ENCODE data around the gene ALAD. TPM values are rescaled to one million over a fixed set of nuclear protein-coding genes. Genes with fewer than 3 reads are reported as not detected.
A peak's percentile ranks its signal among the peaks of the same experiment; 100 is the strongest.

ALAD gene
- total and polyA plus RNA-seq, 2 of the 8 experiments (the other 6 are each of a cell fraction or from before 2014, with no cell fraction given) = 8.2 to 15.3 TPM

GRCh38 chr9:113343732-113344231 lies 57.3 kb downstream of the ALAD start:
- Histone ChIP-seq H3K4me2 (ENCODE audit: insufficient read depth in 1 of 2, low read depth in 2 of 2, low read length in 2 of 2) (no peak overlapping the region), H3K14ac (ENCODE audit: insufficient read length) (no peak overlapping the region), H4K8ac (ENCODE audit: extremely low read depth, insufficient read depth, low read length) (no peak overlapping the region), H3K79me1 (ENCODE audit: low read depth, low read length) (no peaks in the 10 kb centered on the region), H3K27ac (ENCODE audit: low read depth, low read length) (no peak overlapping the region), H3K27me3 (replicated peaks in 1 of 4; ENCODE audit: control insufficient read depth in 3 of 4, extremely low read depth in 1 of 4, insufficient read depth in 3 of 4, low read length in 3 of 4) (peaks cover 0 to 6% (median 3%) of the 10 kb centered on the region in 4 experiments; a peak in 2 of 7 replicates), H2BK12ac (ENCODE audit: low read depth, low read length) (no peak overlapping the region), H3K9me3 (ENCODE audit: insufficient read depth in 2 of 2, low read depth in 1 of 2, low read length in 1 of 2) (no peaks in the 10 kb centered on the region), H2AK5ac (ENCODE audit: low read depth, low read length) (no peak overlapping the region), H3K79me2 (ENCODE audit: control insufficient read depth in 1 of 2, insufficient read depth in 2 of 2, low read length in 2 of 2) (no peaks in the 10 kb centered on the region), H3K4me1 (replicated peaks in 1 of 4; ENCODE audit: control insufficient read depth in 3 of 4, insufficient read depth in 4 of 4, low read length in 3 of 4) (peaks cover 0 to 2% (median 0%) of the 10 kb centered on the region in 4 experiments; a peak in 3 of 7 replicates), H4K91ac (replicated peaks; ENCODE audit: insufficient read length, low read length) (no peak overlapping the region), H2BK120ac (replicated peaks; ENCODE audit: low read depth, low read length) (no peak overlapping the region), H3K36me3 (ENCODE audit: control insufficient read depth in 2 of 4, insufficient read depth in 4 of 4, low read length in 3 of 4) (no peaks in the 10 kb centered on the region), H4K20me1 (replicated peaks in 1 of 2; ENCODE audit: control insufficient read depth in 1 of 2, insufficient read depth in 2 of 2, low read length in 2 of 2) (no peaks in the 10 kb centered on the region), H3K18ac (ENCODE audit: extremely low read depth, low read length) (no peak overlapping the region), H3K4ac (replicated peaks; ENCODE audit: insufficient read length, low read depth, low read length) (no peak overlapping the region), H3K23me2 (ENCODE audit: low read depth, low read length) (peaks cover 4% of the 10 kb centered on the region), H4K5ac (ENCODE audit: insufficient read length, low read depth, low read length) (no peak overlapping the region), H2AFZ (ENCODE audit: low read length) (no peak overlapping the region), H3K56ac (replicated peaks; ENCODE audit: insufficient read length, low read depth, low read length) (no peak overlapping the region), H3K4me3 (ENCODE audit: extremely low read depth in 1 of 4, insufficient read depth in 2 of 4, low read depth in 3 of 4, low read length in 4 of 4) (no peak overlapping the region), H3K9ac (replicated peaks in 1 of 4; ENCODE audit: extremely low read depth in 1 of 4, low read depth in 3 of 4, low read length in 3 of 4) (no peak overlapping the region), H3K23ac (ENCODE audit: insufficient read length) (no peak overlapping the region), H2BK20ac (ENCODE audit: low read length) (no peak overlapping the region), H2BK15ac (ENCODE audit: low read length) (0 out of 2 replicates have a peak overlapping the region, but pooled peaks have one; percentile 29), H2BK5ac (ENCODE audit: low read depth, low read length) (no peak overlapping the region)
- DNase-seq (ENCODE audit: low read depth in 1 of 2, low spot score in 2 of 2) (no peak), FAIRE-seq (no peak)
- POLR2A ChIA-PET (ENCODE audit: partially characterized antibody) = interaction anchor here (0.7 kb wide), 1 partner anchor 60 kb away, joined by 3 read pairs; no protein-coding TSS in a partner anchor
- 75% methylated on average over 1 of the region's 1 CpG; no CpG with 5 or more reads in 1 of the 2 experiments for WGBS, 2 experiments (ENCODE audit: extremely low coverage in 1 of 2, insufficient coverage in 1 of 2, insufficient read length in 1 of 2, insufficient replicate concordance in 2 of 2, low coverage in 1 of 2, low lambda C conversion rate in 2 of 2, missing lambda C conversion rate in 1 of 2)
- CTCF ChIA-PET (ENCODE audit: partially characterized antibody) = interaction anchor here (0.6 to 1.0 kb wide), 3 partner anchors 69 to 439 kb away, joined by 3 read pairs; no protein-coding TSS in a partner anchor
- TF ChIP-seq NRF1 (IDR thresholded peaks at IDR 0.05; ENCODE audit: low read depth, low read length) = no peak
- TF ChIP-seq SAP30 (IDR thresholded peaks at IDR 0.05; ENCODE audit: insufficient read depth, insufficient replicate concordance, low read length) = no peak
- TF ChIP-seq, protein P1, sequence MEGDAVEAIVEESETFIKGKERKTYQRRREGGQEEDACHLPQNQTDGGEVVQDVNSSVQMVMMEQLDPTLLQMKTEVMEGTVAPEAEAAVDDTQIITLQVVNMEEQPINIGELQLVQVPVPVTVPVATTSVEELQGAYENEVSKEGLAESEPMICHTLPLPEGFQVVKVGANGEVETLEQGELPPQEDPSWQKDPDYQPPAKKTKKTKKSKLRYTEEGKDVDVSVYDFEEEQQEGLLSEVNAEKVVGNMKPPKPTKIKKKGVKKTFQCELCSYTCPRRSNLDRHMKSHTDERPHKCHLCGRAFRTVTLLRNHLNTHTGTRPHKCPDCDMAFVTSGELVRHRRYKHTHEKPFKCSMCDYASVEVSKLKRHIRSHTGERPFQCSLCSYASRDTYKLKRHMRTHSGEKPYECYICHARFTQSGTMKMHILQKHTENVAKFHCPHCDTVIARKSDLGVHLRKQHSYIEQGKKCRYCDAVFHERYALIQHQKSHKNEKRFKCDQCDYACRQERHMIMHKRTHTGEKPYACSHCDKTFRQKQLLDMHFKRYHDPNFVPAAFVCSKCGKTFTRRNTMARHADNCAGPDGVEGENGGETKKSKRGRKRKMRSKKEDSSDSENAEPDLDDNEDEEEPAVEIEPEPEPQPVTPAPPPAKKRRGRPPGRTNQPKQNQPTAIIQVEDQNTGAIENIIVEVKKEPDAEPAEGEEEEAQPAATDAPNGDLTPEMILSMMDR (IDR thresholded peaks at IDR 0.05; ENCODE audit: control extremely low read depth in 1 of 3, insufficient read depth in 1 of 3, low read depth in 1 of 3, low read length in 3 of 3) = no peak
- no peak for TF ChIP-seq BRCA1 (IDR thresholded peaks at IDR 0.05; ENCODE audit: low read depth, low read length)
- TF ChIP-seq ATF2 (IDR thresholded peaks at IDR 0.05; ENCODE audit: low read length) = no peak
- no peak for TF ChIP-seq RNF2 (IDR thresholded peaks at IDR 0.05; ENCODE audit: borderline replicate concordance, low read depth, low read length, missing control alignments, poor library complexity, severe bottlenecking)
- TF ChIP-seq SUZ12 (IDR thresholded peaks at IDR 0.05; ENCODE audit: low read length) = no peak
- no peak for TF ChIP-seq ZNF274 (IDR thresholded peaks at IDR 0.05; ENCODE audit: borderline replicate concordance, extremely low read depth, low read length)

Data from H1 (cell line).